Parathyroid adenoma (tissue), 2 donors: ENCODE measurements around the gene GLOD4.

Source experiments
- H2AFZ ChIP-seq: fragments of 300-600 bp; sonication (generic); one replicate; pipeline ENCODE4 v1.7.0; 2017; ENCODE audit warnings: antibody characterized with exemption, mild to moderate bottlenecking
- H3K27ac ChIP-seq: fragments of 300-600 bp; sonication (generic); one replicate; pipeline ENCODE4 v1.7.0; 2017
- H3K27me3 ChIP-seq: fragments of 300-600 bp; sonication (generic); one replicate; pipeline ENCODE4 v1.7.0; 2017; ENCODE audit warnings: low read length; ENCODE audit not compliant: control insufficient read depth, insufficient read depth
- H3K36me3 ChIP-seq: fragments of 300-600 bp; sonication (generic); one replicate; pipeline ENCODE4 v1.7.0; 2017; ENCODE audit warnings: low read length; ENCODE audit not compliant: control insufficient read depth, insufficient read depth
- H3K4me1 ChIP-seq: fragments of 300-600 bp; sonication (generic); one replicate; pipeline ENCODE4 v1.7.0; 2017; ENCODE audit warnings: control low read depth
- H3K4me2 ChIP-seq: fragments of 300-600 bp; sonication (generic); one replicate; pipeline ENCODE4 v1.7.0; 2017; ENCODE audit warnings: low read length
- H3K4me3 ChIP-seq: fragments of 300-600 bp; sonication (generic); one replicate; pipeline ENCODE4 v1.7.0; 2017; ENCODE audit warnings: low read depth, low read length
- H3K79me2 ChIP-seq: fragments of 300-600 bp; sonication (generic); one replicate; pipeline ENCODE4 v1.7.0; 2017; ENCODE audit warnings: control low read depth
- H3K9ac ChIP-seq: fragments of 300-600 bp; sonication (generic); one replicate; pipeline ENCODE4 v1.7.0; 2017; ENCODE audit warnings: mild to moderate bottlenecking
- H3K9me3 ChIP-seq: fragments of 300-600 bp; sonication (generic); one replicate; pipeline ENCODE4 v1.7.0; 2017; ENCODE audit warnings: low read length; ENCODE audit not compliant: control insufficient read depth
- TF ChIP-seq, protein P1 (sequence below): fragments of 300-600 bp; sonication (generic); IDR thresholded peaks from one replicate; pipeline ENCODE4 v1.7.0; 2017; ENCODE audit warnings: antibody characterized with exemption, mild to moderate bottlenecking
- donor health status: primary hyperparathyroidism.

GLOD4 gene

DNA sequence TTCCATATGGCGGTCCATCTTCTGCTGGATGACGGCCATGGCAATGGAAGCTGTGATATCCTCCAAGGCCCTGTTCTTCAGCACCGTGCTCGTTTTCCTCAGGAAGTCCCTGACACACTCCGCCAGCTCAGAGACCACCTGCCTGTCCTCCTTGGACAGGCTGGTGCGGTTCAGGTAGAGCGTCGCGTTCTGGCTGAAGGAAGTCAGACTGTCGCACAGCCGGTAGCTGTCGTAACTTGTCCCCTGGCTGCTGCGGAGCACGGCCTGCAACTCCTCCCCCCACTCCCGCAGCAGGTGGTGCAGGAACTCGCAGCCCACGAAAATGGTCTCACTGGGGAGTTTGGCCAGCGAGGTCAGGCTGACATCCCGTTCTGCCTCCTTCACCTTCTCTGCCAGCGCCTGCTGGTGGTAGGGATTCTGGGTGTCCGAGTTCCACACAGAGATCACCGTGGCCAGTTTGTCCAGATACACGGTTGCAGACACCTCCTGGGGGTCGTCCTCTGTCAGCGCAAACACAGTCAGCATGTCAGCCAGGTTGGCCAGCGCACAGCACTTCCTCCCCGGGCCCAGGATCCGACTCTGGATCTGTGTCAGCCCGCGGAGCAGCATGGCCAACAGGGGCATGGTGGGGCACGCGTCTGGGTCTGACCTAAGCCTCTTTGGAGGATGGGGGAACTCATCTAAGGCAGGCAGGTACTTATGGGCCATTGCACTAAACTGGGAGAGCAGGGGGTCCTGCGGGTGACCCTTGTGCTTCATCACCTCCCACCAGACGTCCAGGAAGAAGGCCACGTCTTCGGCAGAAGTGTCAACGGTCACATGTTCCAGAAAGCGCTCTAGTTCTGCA is 35.1 kb downstream of the GLOD4 start:
- Histone ChIP-seq H2AFZ (no peak overlapping the region), H3K27me3 (no peaks in the 10 kb centered on the region), H3K9me3 (no peaks in the 10 kb centered on the region), H3K79me2 (peaks cover 4% of the 10 kb centered on the region), H3K4me1 (peaks cover 5% of the 10 kb centered on the region), H3K4me3 (no peak overlapping the region), H3K36me3 (no peaks in the 10 kb centered on the region), H3K27ac (no peak overlapping the region), H3K4me2 (no peak overlapping the region), H3K9ac (no peak overlapping the region)
- TF ChIP-seq, protein P1, sequence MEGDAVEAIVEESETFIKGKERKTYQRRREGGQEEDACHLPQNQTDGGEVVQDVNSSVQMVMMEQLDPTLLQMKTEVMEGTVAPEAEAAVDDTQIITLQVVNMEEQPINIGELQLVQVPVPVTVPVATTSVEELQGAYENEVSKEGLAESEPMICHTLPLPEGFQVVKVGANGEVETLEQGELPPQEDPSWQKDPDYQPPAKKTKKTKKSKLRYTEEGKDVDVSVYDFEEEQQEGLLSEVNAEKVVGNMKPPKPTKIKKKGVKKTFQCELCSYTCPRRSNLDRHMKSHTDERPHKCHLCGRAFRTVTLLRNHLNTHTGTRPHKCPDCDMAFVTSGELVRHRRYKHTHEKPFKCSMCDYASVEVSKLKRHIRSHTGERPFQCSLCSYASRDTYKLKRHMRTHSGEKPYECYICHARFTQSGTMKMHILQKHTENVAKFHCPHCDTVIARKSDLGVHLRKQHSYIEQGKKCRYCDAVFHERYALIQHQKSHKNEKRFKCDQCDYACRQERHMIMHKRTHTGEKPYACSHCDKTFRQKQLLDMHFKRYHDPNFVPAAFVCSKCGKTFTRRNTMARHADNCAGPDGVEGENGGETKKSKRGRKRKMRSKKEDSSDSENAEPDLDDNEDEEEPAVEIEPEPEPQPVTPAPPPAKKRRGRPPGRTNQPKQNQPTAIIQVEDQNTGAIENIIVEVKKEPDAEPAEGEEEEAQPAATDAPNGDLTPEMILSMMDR, result no peak

DNA sequence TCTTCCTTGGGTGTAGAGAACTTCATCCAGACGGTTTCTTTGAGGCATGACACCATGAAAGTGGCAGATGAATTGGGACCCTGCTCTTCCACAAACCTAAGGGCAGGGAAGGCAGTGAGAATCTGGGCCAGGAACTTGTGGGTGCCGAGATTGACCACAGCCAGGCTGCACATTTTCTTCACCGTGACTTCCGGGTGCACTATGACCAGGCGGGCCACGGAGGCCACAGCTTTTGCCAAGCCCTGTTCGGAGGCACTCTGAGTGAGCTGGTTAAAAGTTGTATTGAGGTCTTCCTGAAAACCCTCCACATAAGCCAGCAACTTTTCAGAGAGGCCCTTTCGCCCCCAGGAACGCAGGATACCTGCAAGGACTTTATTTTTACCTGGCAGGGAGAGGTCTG is 35.9 kb downstream of the GLOD4 start:
- no peaks in the 10 kb centered on the region for H3K79me2 ChIP-seq
- H3K27me3 ChIP-seq, result no peaks in the 10 kb centered on the region
- no peak overlapping the region for H3K4me3 ChIP-seq
- no peaks in the 10 kb centered on the region for H3K9me3 ChIP-seq
- no peak overlapping the region for H2AFZ ChIP-seq
- TF ChIP-seq, protein P1, result no peak
- H3K36me3 ChIP-seq, result no peaks in the 10 kb centered on the region
- H3K4me2 ChIP-seq, result no peak overlapping the region
- H3K9ac ChIP-seq, result no peak overlapping the region
- H3K27ac ChIP-seq, result no peak overlapping the region
- peaks cover 4% of the 10 kb centered on the region for H3K4me1 ChIP-seq

DNA sequence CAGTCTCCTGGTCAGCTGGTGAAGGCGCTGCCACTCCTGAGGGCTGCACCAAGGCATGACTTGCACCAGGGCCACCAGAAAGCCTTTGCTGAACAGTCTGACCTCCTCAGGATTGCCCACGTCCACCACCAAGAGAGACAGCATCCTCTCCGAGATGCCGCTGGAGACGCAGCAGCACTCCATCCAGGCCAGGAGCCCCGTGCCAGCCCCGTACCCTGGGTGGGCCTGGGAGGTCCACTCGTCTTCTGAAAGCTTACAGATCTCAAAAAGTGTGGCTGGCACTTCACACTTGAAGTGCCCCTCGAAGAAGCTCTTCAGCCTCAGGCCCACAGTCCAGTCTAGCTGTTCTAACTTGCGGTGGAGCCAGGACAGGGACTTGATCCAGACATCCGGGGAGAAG is 36.7 kb downstream of the GLOD4 start:
- no peaks in the 10 kb centered on the region for H3K4me1 ChIP-seq

DNA sequence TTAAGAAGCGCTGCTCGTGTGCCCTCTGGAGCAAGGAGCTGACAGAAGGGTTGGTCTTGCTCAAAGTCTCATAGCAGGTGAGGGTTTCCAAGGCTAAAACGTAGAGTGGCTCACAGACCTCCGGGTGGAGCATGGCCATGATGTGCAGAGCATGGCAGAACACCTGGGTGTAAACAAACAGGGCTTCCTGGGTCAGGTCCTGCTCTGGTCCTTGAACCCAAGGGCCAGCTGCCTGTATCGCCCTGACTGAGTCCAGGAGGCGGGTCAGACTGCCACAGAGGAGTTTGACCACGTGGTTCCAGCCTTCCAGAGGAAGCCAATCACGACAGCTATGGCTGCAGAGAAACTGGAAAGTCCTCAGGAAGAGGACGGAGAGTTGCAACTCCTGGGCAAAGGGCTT is 37.1 kb downstream of the GLOD4 start:
- H3K4me2 ChIP-seq, result no peak overlapping the region
- no peaks in the 10 kb centered on the region for H3K36me3 ChIP-seq
- no peak overlapping the region for H3K27ac ChIP-seq
- H2AFZ ChIP-seq, result no peak overlapping the region
- H3K27me3 ChIP-seq, result no peaks in the 10 kb centered on the region
- H3K4me1 ChIP-seq, result no peaks in the 10 kb centered on the region
- H3K9me3 ChIP-seq, result no peaks in the 10 kb centered on the region
- H3K4me3 ChIP-seq, result no peak overlapping the region
- H3K79me2 ChIP-seq, result no peaks in the 10 kb centered on the region
- TF ChIP-seq, protein P1, result no peak
- H3K9ac ChIP-seq, result no peak overlapping the region

More for the DNA sequence above, 36.7 kb downstream of the GLOD4 start:
- Histone ChIP-seq H3K9ac (no peak overlapping the region), H3K4me3 (no peak overlapping the region), H3K27ac (no peak overlapping the region), H3K79me2 (no peaks in the 10 kb centered on the region), H2AFZ (no peak overlapping the region), H3K36me3 (no peaks in the 10 kb centered on the region), H3K4me2 (no peak overlapping the region), H3K27me3 (no peaks in the 10 kb centered on the region), H3K9me3 (no peaks in the 10 kb centered on the region)
- TF ChIP-seq, protein P1, result no peak

DNA sequence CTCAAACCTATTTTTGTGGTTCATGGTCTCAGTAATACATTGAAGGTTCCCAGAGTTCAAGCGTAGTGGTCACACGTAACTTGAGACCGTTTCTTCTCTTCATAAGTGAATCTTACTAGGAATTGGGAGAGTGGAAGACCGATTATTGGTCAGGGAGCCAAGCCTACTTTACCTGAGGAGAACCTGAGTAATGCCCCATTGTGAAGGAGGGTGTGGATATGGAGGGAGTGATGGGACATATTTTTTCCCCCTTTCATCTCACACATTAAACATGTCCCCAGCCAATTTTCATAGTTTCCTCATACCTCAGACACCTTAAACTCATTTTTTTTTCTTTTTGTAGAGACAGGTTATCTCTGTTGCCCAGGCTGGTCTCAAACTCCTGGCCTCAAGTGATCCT is 38.9 kb downstream of the GLOD4 start:
- Histone ChIP-seq H2AFZ (no peak overlapping the region), H3K79me2 (no peaks in the 10 kb centered on the region), H3K27me3 (no peaks in the 10 kb centered on the region), H3K27ac (no peak overlapping the region), H3K36me3 (no peaks in the 10 kb centered on the region), H3K4me1 (no peaks in the 10 kb centered on the region), H3K9me3 (no peaks in the 10 kb centered on the region), H3K4me2 (no peak overlapping the region), H3K9ac (no peak overlapping the region), H3K4me3 (no peak overlapping the region)
- TF ChIP-seq, protein P1, result no peak
